ENCODE data around the gene ADAM12.

The ADAM12 gene

DNA sequence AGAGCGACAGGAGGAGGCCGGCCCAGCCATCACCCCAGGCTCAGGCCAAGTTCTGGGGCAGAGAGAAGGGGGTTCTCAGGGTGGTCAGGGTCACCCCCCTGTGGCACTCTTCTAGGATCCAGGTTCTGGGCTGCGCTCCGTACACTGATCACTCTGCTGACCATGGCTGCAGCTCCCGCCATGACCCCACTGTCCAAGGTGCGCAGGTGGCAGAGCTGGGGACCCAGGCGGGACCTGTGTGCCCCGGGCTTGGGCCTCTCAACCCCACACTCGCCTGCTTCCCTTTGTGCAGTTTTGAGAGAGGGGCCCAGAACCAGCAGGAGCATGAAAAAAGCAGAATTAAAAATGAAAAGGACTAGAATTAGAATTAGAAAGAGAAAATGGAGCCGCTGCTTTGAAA lies 264.8 kb downstream of the ADAM12 start:
- H3K4me3 ChIP-seq (ENCODE audit: low read length), result no peak overlapping the region

DNA sequence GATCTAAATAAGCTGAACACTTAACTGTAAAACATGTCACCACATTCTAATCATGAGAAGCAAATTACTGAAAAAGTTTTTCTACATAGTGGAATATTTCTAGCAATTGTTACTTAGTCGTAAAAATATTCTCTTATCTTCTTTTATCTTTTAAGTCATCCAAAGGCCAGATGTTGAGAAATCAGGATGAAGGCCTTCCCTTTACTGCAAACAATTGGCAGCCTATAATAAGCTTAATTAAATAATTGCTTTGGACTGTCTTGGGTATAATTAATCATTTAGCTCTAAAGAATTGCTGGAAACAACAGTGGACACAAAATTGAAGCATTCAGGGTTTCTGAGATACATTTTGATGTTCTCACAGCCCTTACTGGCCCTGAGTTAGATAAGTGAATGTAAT lies 265.4 kb downstream of the ADAM12 start:
- no peak for TF ChIP-seq EZH2phosphoT487 (IDR thresholded peaks at IDR 0.05; ENCODE audit: low read depth)
- TF ChIP-seq, protein P1, sequence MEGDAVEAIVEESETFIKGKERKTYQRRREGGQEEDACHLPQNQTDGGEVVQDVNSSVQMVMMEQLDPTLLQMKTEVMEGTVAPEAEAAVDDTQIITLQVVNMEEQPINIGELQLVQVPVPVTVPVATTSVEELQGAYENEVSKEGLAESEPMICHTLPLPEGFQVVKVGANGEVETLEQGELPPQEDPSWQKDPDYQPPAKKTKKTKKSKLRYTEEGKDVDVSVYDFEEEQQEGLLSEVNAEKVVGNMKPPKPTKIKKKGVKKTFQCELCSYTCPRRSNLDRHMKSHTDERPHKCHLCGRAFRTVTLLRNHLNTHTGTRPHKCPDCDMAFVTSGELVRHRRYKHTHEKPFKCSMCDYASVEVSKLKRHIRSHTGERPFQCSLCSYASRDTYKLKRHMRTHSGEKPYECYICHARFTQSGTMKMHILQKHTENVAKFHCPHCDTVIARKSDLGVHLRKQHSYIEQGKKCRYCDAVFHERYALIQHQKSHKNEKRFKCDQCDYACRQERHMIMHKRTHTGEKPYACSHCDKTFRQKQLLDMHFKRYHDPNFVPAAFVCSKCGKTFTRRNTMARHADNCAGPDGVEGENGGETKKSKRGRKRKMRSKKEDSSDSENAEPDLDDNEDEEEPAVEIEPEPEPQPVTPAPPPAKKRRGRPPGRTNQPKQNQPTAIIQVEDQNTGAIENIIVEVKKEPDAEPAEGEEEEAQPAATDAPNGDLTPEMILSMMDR (IDR thresholded peaks at IDR 0.05; ENCODE audit: low read depth, low read length), result no peak
- no peaks in the 10 kb centered on the region for H4K20me1 ChIP-seq (ENCODE audit: insufficient read depth, low read length)
- H3K27ac ChIP-seq (ENCODE audit: low read length), result no peak overlapping the region
- no peaks in the 10 kb centered on the region for H3K9me3 ChIP-seq (ENCODE audit: insufficient read depth, low read length)
- H3K4me3 ChIP-seq (ENCODE audit: low read length), result no peak overlapping the region
- H3K79me2 ChIP-seq (ENCODE audit: low read length), result no peaks in the 10 kb centered on the region
- H2AFZ ChIP-seq (ENCODE audit: low read depth, low read length), result no peak overlapping the region
- H3K27me3 ChIP-seq (ENCODE audit: low read depth, low read length), result no peaks in the 10 kb centered on the region
- H3K9ac ChIP-seq (ENCODE audit: low read length), result no peak overlapping the region
- H3K4me2 ChIP-seq (ENCODE audit: low read length), result no peak overlapping the region
- no peaks in the 10 kb centered on the region for H3K36me3 ChIP-seq (replicated peaks; ENCODE audit: low read depth, low read length)
- no peaks in the 10 kb centered on the region for H3K4me1 ChIP-seq (ENCODE audit: low read length)

More for the DNA sequence above, 264.8 kb downstream of the ADAM12 start:
- no peaks in the 10 kb centered on the region for H3K36me3 ChIP-seq (replicated peaks; ENCODE audit: low read depth, low read length)
- H3K4me1 ChIP-seq (ENCODE audit: low read length), result no peaks in the 10 kb centered on the region
- no peak overlapping the region for H2AFZ ChIP-seq (ENCODE audit: low read depth, low read length)
- no peak overlapping the region for H3K27ac ChIP-seq (ENCODE audit: low read length)
- H3K27me3 ChIP-seq (ENCODE audit: low read depth, low read length), result no peaks in the 10 kb centered on the region
- H3K9ac ChIP-seq (ENCODE audit: low read length), result no peak overlapping the region
- TF ChIP-seq EZH2phosphoT487 (IDR thresholded peaks at IDR 0.05; ENCODE audit: low read depth), result no peak
- TF ChIP-seq, protein P1 (IDR thresholded peaks at IDR 0.05; ENCODE audit: low read depth, low read length), result no peak
- H4K20me1 ChIP-seq (ENCODE audit: insufficient read depth, low read length), result no peaks in the 10 kb centered on the region
- H3K9me3 ChIP-seq (ENCODE audit: insufficient read depth, low read length), result no peaks in the 10 kb centered on the region
- H3K79me2 ChIP-seq (ENCODE audit: low read length), result no peaks in the 10 kb centered on the region
- no peak overlapping the region for H3K4me2 ChIP-seq (ENCODE audit: low read length)

DNA sequence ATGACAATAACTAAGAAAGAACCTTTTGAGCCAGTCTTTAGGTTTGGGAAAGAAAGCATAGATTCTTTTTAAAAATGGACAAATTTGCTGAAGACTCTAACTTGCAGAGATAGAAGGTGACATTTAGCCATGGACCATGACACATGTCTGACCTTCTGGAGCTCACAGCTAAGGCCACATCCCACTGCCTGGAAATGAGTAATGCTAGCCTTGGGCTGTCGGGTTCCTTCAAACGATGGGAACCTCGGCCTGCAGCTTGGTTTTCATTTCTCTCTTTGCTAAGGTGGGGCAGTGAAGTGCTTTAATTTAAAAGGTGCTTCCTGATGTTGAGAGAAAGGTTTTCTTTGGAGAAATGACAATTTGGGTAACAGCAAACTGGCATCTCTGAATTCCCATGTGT lies 268.7 kb downstream of the ADAM12 start:
- Histone ChIP-seq H3K79me2 (ENCODE audit: low read length) (no peaks in the 10 kb centered on the region), H3K9me3 (ENCODE audit: insufficient read depth, low read length) (no peaks in the 10 kb centered on the region), H2AFZ (ENCODE audit: low read depth, low read length) (no peak overlapping the region), H3K4me1 (ENCODE audit: low read length) (no peaks in the 10 kb centered on the region), H4K20me1 (ENCODE audit: insufficient read depth, low read length) (no peaks in the 10 kb centered on the region), H3K9ac (ENCODE audit: low read length) (no peak overlapping the region), H3K4me2 (ENCODE audit: low read length) (no peak overlapping the region), H3K27me3 (ENCODE audit: low read depth, low read length) (no peaks in the 10 kb centered on the region), H3K4me3 (ENCODE audit: low read length) (no peak overlapping the region), H3K36me3 (replicated peaks; ENCODE audit: low read depth, low read length) (no peaks in the 10 kb centered on the region), H3K27ac (ENCODE audit: low read length) (no peak overlapping the region)
- TF ChIP-seq EZH2phosphoT487 (IDR thresholded peaks at IDR 0.05; ENCODE audit: low read depth), result no peak
- TF ChIP-seq, protein P1 (IDR thresholded peaks at IDR 0.05; ENCODE audit: low read depth, low read length), result no peak

DNA sequence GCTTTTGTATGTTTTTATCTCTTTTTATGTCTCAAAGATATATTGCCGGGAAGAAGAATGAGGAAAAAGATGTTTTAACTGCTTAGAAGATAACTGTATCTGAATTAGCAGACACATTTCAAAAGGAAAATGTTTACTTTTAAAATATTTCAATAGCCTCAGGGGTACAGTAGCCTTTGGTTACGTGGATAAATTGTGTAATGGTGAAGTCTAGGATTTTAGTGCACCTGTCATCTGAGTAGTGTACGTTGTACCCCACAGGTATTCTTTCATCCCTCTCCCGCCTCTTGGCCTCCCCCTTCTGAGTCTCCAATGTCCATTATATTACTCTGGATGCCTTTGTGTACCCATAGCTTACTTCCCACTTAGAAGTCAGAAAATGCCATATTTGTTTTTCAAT lies 269.8 kb downstream of the ADAM12 start:
- Histone ChIP-seq H3K4me1 (ENCODE audit: low read length) (no peaks in the 10 kb centered on the region), H3K79me2 (ENCODE audit: low read length) (no peaks in the 10 kb centered on the region), H4K20me1 (ENCODE audit: insufficient read depth, low read length) (no peaks in the 10 kb centered on the region), H2AFZ (ENCODE audit: low read depth, low read length) (no peak overlapping the region), H3K9ac (ENCODE audit: low read length) (no peak overlapping the region), H3K27ac (ENCODE audit: low read length) (no peak overlapping the region), H3K4me2 (ENCODE audit: low read length) (no peak overlapping the region), H3K27me3 (ENCODE audit: low read depth, low read length) (no peaks in the 10 kb centered on the region), H3K9me3 (ENCODE audit: insufficient read depth, low read length) (no peaks in the 10 kb centered on the region), H3K36me3 (replicated peaks; ENCODE audit: low read depth, low read length) (no peaks in the 10 kb centered on the region), H3K4me3 (ENCODE audit: low read length) (no peak overlapping the region)
- TF ChIP-seq EZH2phosphoT487 (IDR thresholded peaks at IDR 0.05; ENCODE audit: low read depth), result no peak
- TF ChIP-seq, protein P1 (IDR thresholded peaks at IDR 0.05; ENCODE audit: low read depth, low read length), result no peak

Measured in OCI-LY3 (cell line).